ENCODE results near the gene RANBP1. TPM values are rescaled to one million over a fixed set of nuclear protein-coding genes. Genes with fewer than 3 reads are reported as not detected.

RANBP1 gene
- total and polyA plus RNA-seq, 9 of the 15 experiments (the other 6 are each of a cell fraction or from before 2014, with no cell fraction given) = 162 to 2,891 (median 1,289) TPM

- peak; percentile 22 for TF ChIP-seq THAP12 (CRISPR knock-in tag; IDR thresholded peaks at IDR 0.05)
- TF ChIP-seq FOXJ2 (tag; IDR thresholded peaks at IDR 0.05) = no peak
- no peak for TF ChIP-seq RFX1 (IDR thresholded peaks at IDR 0.05)
- TF ChIP-seq PRPF4 (IDR thresholded peaks at IDR 0.05; ENCODE audit: insufficient read depth, low read depth, low read length, poor library complexity, severe bottlenecking) = no peak
- TF ChIP-seq NFYB (IDR thresholded peaks at IDR 0.05; ENCODE audit: extremely low read depth, insufficient read length) = no peak
- no peak for TF ChIP-seq NKRF (IDR thresholded peaks at IDR 0.05; ENCODE audit: borderline replicate concordance)
- TF ChIP-seq RBFOX2 (IDR thresholded peaks at IDR 0.05; ENCODE audit: low read depth, low read length) = peak; percentile 75
- TF ChIP-seq ZNF124 (CRISPR knock-in tag; IDR thresholded peaks at IDR 0.05) = no peak
- no peak for TF ChIP-seq HOMEZ (CRISPR knock-in tag; IDR thresholded peaks at IDR 0.05)
- no peak for TF ChIP-seq CEBPG (CRISPR knock-in tag; IDR thresholded peaks at IDR 0.05)
- no peak for TF ChIP-seq CEBPG (tag; conservative IDR thresholded peaks at IDR 0.05 in 1 of 2, IDR thresholded peaks at IDR 0.05 in 1 of 2)
- TF ChIP-seq POLR2G (IDR thresholded peaks at IDR 0.05; ENCODE audit: low read depth, low read length) = peak; percentile 81
- TF ChIP-seq MAFK (IDR thresholded peaks at IDR 0.05; ENCODE audit: low read length) = no peak
- TF ChIP-seq SETDB1 (IDR thresholded peaks at IDR 0.05; ENCODE audit: low read length) = peak; percentile 9
- no peak for TF ChIP-seq MYC (IDR thresholded peaks at IDR 0.05; ENCODE audit: low read depth, low read length)
- no peak for TF ChIP-seq MYC (CRISPR knock-in tag; IDR thresholded peaks at IDR 0.05; ENCODE audit: borderline replicate concordance, low read depth)
- no peak for TF ChIP-seq ZNF232 (CRISPR knock-in tag; IDR thresholded peaks at IDR 0.05)
- TF ChIP-seq DIDO1 (tag; IDR thresholded peaks at IDR 0.05; ENCODE audit: low read depth) = no peak
- TF ChIP-seq CBX2 (IDR thresholded peaks at IDR 0.05; ENCODE audit: insufficient read depth, low read length, poor library complexity, severe bottlenecking) = no peak
These were observed 9.6 kb downstream of the RANBP1 start (continued) for GRCh38 chr22:20125201-20126174.

Data from K562 (cell line).